ENCODE results near the gene C2orf68.

C2orf68 gene

GRCh38 chr2:85644909-85645308 lies 33.0 kb upstream of the C2orf68 start:
- TF ChIP-seq REST (IDR thresholded peaks at IDR 0.05; ENCODE audit: insufficient read depth in 1 of 2, low read depth in 2 of 2, low read length in 2 of 2) (no peak), FOXP2 (optimal IDR thresholded peaks at IDR 0.05; ENCODE audit: borderline replicate concordance, extremely low read depth, extremely low read length, insufficient read depth) (no peak), TAF1 (IDR thresholded peaks at IDR 0.05; ENCODE audit: borderline replicate concordance, insufficient read depth, low read length) (no peak), SIN3A (IDR thresholded peaks at IDR 0.05; ENCODE audit: borderline replicate concordance, insufficient read depth, low read length) (no peak), POLR2AphosphoS5 (IDR thresholded peaks at IDR 0.05; ENCODE audit: low read depth, low read length) (no peak)

GRCh38 chr2:85642725-85643124 lies 30.9 kb upstream of the C2orf68 start:
- TF ChIP-seq POLR2AphosphoS5 (IDR thresholded peaks at IDR 0.05; ENCODE audit: low read depth, low read length) = no peak
- no peak for TF ChIP-seq FOXP2 (optimal IDR thresholded peaks at IDR 0.05; ENCODE audit: borderline replicate concordance, extremely low read depth, extremely low read length, insufficient read depth)
- TF ChIP-seq REST (IDR thresholded peaks at IDR 0.05; ENCODE audit: insufficient read depth in 1 of 2, low read depth in 2 of 2, low read length in 2 of 2) = no peak
- TF ChIP-seq TAF1 (IDR thresholded peaks at IDR 0.05; ENCODE audit: borderline replicate concordance, insufficient read depth, low read length) = no peak
- no peak for TF ChIP-seq SIN3A (IDR thresholded peaks at IDR 0.05; ENCODE audit: borderline replicate concordance, insufficient read depth, low read length)

- TF ChIP-seq REST (IDR thresholded peaks at IDR 0.05; ENCODE audit: insufficient read depth in 1 of 2, low read depth in 2 of 2, low read length in 2 of 2) (no peak), FOXP2 (optimal IDR thresholded peaks at IDR 0.05; ENCODE audit: borderline replicate concordance, extremely low read depth, extremely low read length, insufficient read depth) (no peak), TAF1 (IDR thresholded peaks at IDR 0.05; ENCODE audit: borderline replicate concordance, insufficient read depth, low read length) (no peak), POLR2AphosphoS5 (IDR thresholded peaks at IDR 0.05; ENCODE audit: low read depth, low read length) (no peak), SIN3A (IDR thresholded peaks at IDR 0.05; ENCODE audit: borderline replicate concordance, insufficient read depth, low read length) (no peak)
Observed at GRCh38 chr2:85635636-85636035, 23.8 kb upstream of the C2orf68 start.

- no peak for TF ChIP-seq POLR2AphosphoS5 (IDR thresholded peaks at IDR 0.05; ENCODE audit: low read depth, low read length)
- TF ChIP-seq SIN3A (IDR thresholded peaks at IDR 0.05; ENCODE audit: borderline replicate concordance, insufficient read depth, low read length) = no peak
- no peak for TF ChIP-seq FOXP2 (optimal IDR thresholded peaks at IDR 0.05; ENCODE audit: borderline replicate concordance, extremely low read depth, extremely low read length, insufficient read depth)
- no peak for TF ChIP-seq TAF1 (IDR thresholded peaks at IDR 0.05; ENCODE audit: borderline replicate concordance, insufficient read depth, low read length)
- no peak for TF ChIP-seq REST (IDR thresholded peaks at IDR 0.05; ENCODE audit: insufficient read depth in 1 of 2, low read depth in 2 of 2, low read length in 2 of 2)
Observed at GRCh38 chr2:85635011-85635410, 23.1 kb upstream of the C2orf68 start.

GRCh38 chr2:85631316-85631715 lies 19.4 kb upstream of the C2orf68 start:
- TF ChIP-seq TAF1 (IDR thresholded peaks at IDR 0.05; ENCODE audit: borderline replicate concordance, insufficient read depth, low read length) = no peak
- TF ChIP-seq REST (IDR thresholded peaks at IDR 0.05; ENCODE audit: insufficient read depth in 1 of 2, low read depth in 2 of 2, low read length in 2 of 2) = no peak
- TF ChIP-seq POLR2AphosphoS5 (IDR thresholded peaks at IDR 0.05; ENCODE audit: low read depth, low read length) = no peak
- TF ChIP-seq SIN3A (IDR thresholded peaks at IDR 0.05; ENCODE audit: borderline replicate concordance, insufficient read depth, low read length) = no peak
- no peak for TF ChIP-seq FOXP2 (optimal IDR thresholded peaks at IDR 0.05; ENCODE audit: borderline replicate concordance, extremely low read depth, extremely low read length, insufficient read depth)

All from PFSK-1 (cell line).